H1 (cell line): ENCODE measurements around the gene MUSTN1. TPM values are rescaled to one million over a fixed set of nuclear protein-coding genes. Genes with fewer than 3 reads are reported as not detected.

Experiments
- CTCF ChIA-PET: fragments of 300-600 bp; sonication (Branson Sonifier 250); formaldehyde crosslinking; loops from one replicate; lab custom pipeline; 2021; ENCODE audit not compliant: partially characterized antibody; lab: Charles Lee
- POLR2A ChIA-PET: fragments of 300-600 bp; sonication (Branson Sonifier 250); formaldehyde crosslinking; loops from one replicate; lab custom pipeline; 2021; ENCODE audit warnings: inconsistent platforms; ENCODE audit not compliant: partially characterized antibody; lab: Charles Lee
- DNase-seq, 2 experiments: peaks; one replicate each; pipeline versions ENCODE4 v3.0.0 to v3.0.0-alpha.2; 2010 to 2022; ENCODE audit warnings: low spot score in 2 of 2, low read depth in 1 of 2, mixed read lengths in 1 of 2
- FAIRE-seq: peaks from 2 replicates; lab custom pipeline; 2011; peaks lifted over from hg19 to GRCh38; lab: Jason Lieb, UNC
- H2AFZ ChIP-seq: 2 replicates; pipeline ENCODE4 v1.8.1; 2012; ENCODE audit warnings: low read length, inconsistent platforms
- H2AK5ac ChIP-seq: 2 replicates; pipeline ENCODE4 v1.6.1; 2013; ENCODE audit warnings: low read depth, low read length
- H2BK120ac ChIP-seq: replicated peaks from 2 replicates; pipeline ENCODE3; 2013; ENCODE audit warnings: low read depth, low read length, inconsistent platforms
- H2BK12ac ChIP-seq: 2 replicates; pipeline ENCODE4 v1.6.1; 2013; ENCODE audit warnings: low read depth, low read length
- H2BK15ac ChIP-seq: 2 replicates; pipeline ENCODE4 v1.6.1; 2013; ENCODE audit warnings: low read length
- H2BK20ac ChIP-seq: 2 replicates; pipeline ENCODE4 v1.6.1; 2013; ENCODE audit warnings: low read length
- H2BK5ac ChIP-seq: 2 replicates; pipeline ENCODE4 v1.6.1; 2013; ENCODE audit warnings: low read depth, low read length
- H3K14ac ChIP-seq: 2 replicates; pipeline ENCODE4 v1.6.1; 2013; ENCODE audit warnings: inconsistent platforms; ENCODE audit not compliant: insufficient read length
- H3K18ac ChIP-seq: 2 replicates; pipeline ENCODE4 v1.6.1; 2013; ENCODE audit warnings: low read length; ENCODE audit errors: extremely low read depth
- H3K23ac ChIP-seq: 2 replicates; pipeline ENCODE4 v1.6.1; 2013; ENCODE audit warnings: inconsistent platforms; ENCODE audit not compliant: insufficient read length
- H3K23me2 ChIP-seq: 2 replicates; pipeline ENCODE4 v1.6.1; 2013; ENCODE audit warnings: low read depth, low read length
- H3K27ac ChIP-seq: 2 replicates; pipeline ENCODE4 v1.6.1; 2011; ENCODE audit warnings: low read depth, low read length, inconsistent platforms
- H3K27me3 ChIP-seq, 4 experiments: replicated peaks in 1 of 4; 1 replicate in 1 of 4; 2 replicates in 3 of 4; pipeline versions ENCODE4 v1.6.1 to v1.8.1; 2011 to 2013; ENCODE audit warnings: low read length in 3 of 4, mild to moderate bottlenecking in 3 of 4, inconsistent platforms in 2 of 4, mixed read lengths in 2 of 4, moderate library complexity in 1 of 4; ENCODE audit not compliant: control insufficient read depth in 3 of 4, insufficient read depth in 3 of 4; ENCODE audit errors: extremely low read depth in 1 of 4
- H3K36me3 ChIP-seq, 4 experiments: 2 replicates each; pipeline versions ENCODE4 v1.6.1 to v1.8.1; 2011 to 2013; ENCODE audit warnings: mild to moderate bottlenecking in 4 of 4, low read length in 3 of 4, moderate library complexity in 2 of 4, control low read depth in 1 of 4, inconsistent platforms in 1 of 4; ENCODE audit not compliant: insufficient read depth in 4 of 4, control insufficient read depth in 2 of 4
- H3K4ac ChIP-seq: replicated peaks from 2 replicates; pipeline ENCODE3; 2013; ENCODE audit warnings: low read length, low read depth, mixed read lengths, inconsistent platforms; ENCODE audit not compliant: insufficient read length
- H3K4me1 ChIP-seq, 4 experiments: replicated peaks in 1 of 4; 1 replicate in 1 of 4; 2 replicates in 3 of 4; pipeline versions ENCODE4 v1.6.1 to v1.8.1; 2011 to 2013; ENCODE audit warnings: low read length in 3 of 4, inconsistent platforms in 2 of 4, mixed read lengths in 1 of 4; ENCODE audit not compliant: insufficient read depth in 4 of 4, control insufficient read depth in 3 of 4
- H3K4me2 ChIP-seq, 2 experiments: 2 replicates each; pipeline versions ENCODE4 v1.6.1 to v1.8.1; 2011 to 2013; ENCODE audit warnings: low read depth in 2 of 2, low read length in 2 of 2, control low read depth in 1 of 2, inconsistent platforms in 1 of 2, mild to moderate bottlenecking in 1 of 2; ENCODE audit not compliant: insufficient read depth in 1 of 2
- H3K4me3 ChIP-seq, 4 experiments: fragments of 200-600, 300-600 bp in 1 of 4; sonication (generic), shearing (Covaris generic), sonication (Bioruptor Twin) in 1 of 4; 2 replicates each; pipeline versions ENCODE4 v1.5.1 to v1.8.1; 2011 to 2016; ENCODE audit warnings: low read length in 4 of 4, low read depth in 3 of 4, control low read depth in 2 of 4, inconsistent platforms in 2 of 4, mild to moderate bottlenecking in 2 of 4, mixed read lengths in 1 of 4, moderate library complexity in 1 of 4; ENCODE audit not compliant: insufficient read depth in 2 of 4; ENCODE audit errors: extremely low read depth in 1 of 4
- H3K56ac ChIP-seq: replicated peaks from 2 replicates; pipeline ENCODE3; 2013; ENCODE audit warnings: low read depth, mild to moderate bottlenecking, mixed read lengths, low read length, inconsistent platforms; ENCODE audit not compliant: insufficient read length
- H3K79me1 ChIP-seq: 2 replicates; pipeline ENCODE4 v1.6.1; 2013; ENCODE audit warnings: low read depth, low read length, control low read depth
- H3K79me2 ChIP-seq, 2 experiments: 2 replicates each; pipeline versions ENCODE4 v1.6.1 to v1.8.1; 2012 to 2013; ENCODE audit warnings: low read length in 2 of 2, mild to moderate bottlenecking in 2 of 2, inconsistent platforms in 1 of 2; ENCODE audit not compliant: insufficient read depth in 2 of 2, control insufficient read depth in 1 of 2
- H3K9ac ChIP-seq, 4 experiments: replicated peaks in 1 of 4; 1 replicate in 1 of 4; 2 replicates in 3 of 4; pipeline versions ENCODE4 v1.6.1 to v1.8.1; 2011 to 2013; ENCODE audit warnings: low read depth in 3 of 4, low read length in 3 of 4, control low read depth in 2 of 4, mild to moderate bottlenecking in 2 of 4, moderate library complexity in 2 of 4, inconsistent platforms in 1 of 4; ENCODE audit errors: extremely low read depth in 1 of 4
- H3K9me3 ChIP-seq, 2 experiments: 2 replicates each; pipeline versions ENCODE4 v1.6.1 to v1.8.1; 2012 to 2013; ENCODE audit warnings: mild to moderate bottlenecking in 2 of 2, moderate library complexity in 2 of 2, control low read depth in 1 of 2, inconsistent platforms in 1 of 2, low read depth in 1 of 2, low read length in 1 of 2, mixed read lengths in 1 of 2; ENCODE audit not compliant: insufficient read depth in 2 of 2
- H4K20me1 ChIP-seq, 2 experiments: replicated peaks in 1 of 2; 2 replicates each; pipeline versions ENCODE3 to v1.8.1; 2011 to 2013; ENCODE audit warnings: inconsistent platforms in 2 of 2, low read length in 2 of 2, mild to moderate bottlenecking in 1 of 2; ENCODE audit not compliant: insufficient read depth in 2 of 2, control insufficient read depth in 1 of 2
- H4K5ac ChIP-seq: 2 replicates; pipeline ENCODE4 v1.6.1; 2013; ENCODE audit warnings: low read length, low read depth, mixed read lengths, inconsistent platforms; ENCODE audit not compliant: insufficient read length
- H4K8ac ChIP-seq: 2 replicates; pipeline ENCODE4 v1.8.0; 2013; ENCODE audit warnings: mild to moderate bottlenecking, moderate library complexity, low read length, inconsistent platforms; ENCODE audit not compliant: insufficient read depth; ENCODE audit errors: extremely low read depth
- H4K91ac ChIP-seq: replicated peaks from 2 replicates; pipeline ENCODE3; 2013; ENCODE audit warnings: low read length, mixed read lengths, inconsistent platforms; ENCODE audit not compliant: insufficient read length
- MAFK ChIP-seq: IDR thresholded peaks from 2 replicates; pipeline ENCODE4 v1.6.1; 2012; ENCODE audit warnings: low read depth, mild to moderate bottlenecking, improper control_type of control experiment, low read length
- WGBS, 2 experiments: shearing (Covaris generic) in 1 of 2; methylation state at CpG; one replicate each; pipeline versions ENCODE4 v1.1.6 to v1.1.7; 2013 to 2015; ENCODE audit warnings: low lambda C conversion rate in 2 of 2, mixed read lengths in 2 of 2, inconsistent platforms in 1 of 2, low coverage in 1 of 2, missing lambda C conversion rate in 1 of 2; ENCODE audit not compliant: insufficient replicate concordance in 2 of 2, insufficient coverage in 1 of 2, insufficient read length in 1 of 2; ENCODE audit errors: extremely low coverage in 1 of 2, missing lambda C conversion rate in 1 of 2; 5-methylcytosine and 5-hydroxymethylcytosine counted together
- polyA plus RNA-seq, 7 experiments: library from polyadenylated mRNA; depleted of rRNA in 3 of 7; stranded (reverse) in 5 of 7; unstranded in 2 of 7; fragments of >200 nt in 5 of 7; fragments of 200-250 nt in 2 of 7; gene quantifications; 1 replicate in 5 of 7; 2 replicates in 1 of 7; 4 replicates in 1 of 7; pipeline versions ENCODE4 v1.2.1 to v1.2.3, GENCODE V29; 2011 to 2013; ENCODE audit warnings: missing spikeins in 2 of 7, mixed read lengths in 2 of 7
- total RNA-seq: library from RNA; stranded (reverse); fragmentation: NEBNext Ultra II Directional; extraction: Animal tissue kit (Norgen Biotek cat#: 25700); gene quantifications from 2 replicates; pipeline ENCODE4 v1.2.1, GENCODE V29; 2021
- TF ChIP-seq, protein P1 (sequence below): IDR thresholded peaks from 2 replicates; pipeline ENCODE4 v1.6.1; 2012; ENCODE audit warnings: inconsistent platforms

The MUSTN1 gene
- total and polyA plus RNA-seq, 2 of the 8 experiments (the other 6 are each of a cell fraction or from before 2014, with no cell fraction given): 1.1 to 2.4 TPM

DNA sequence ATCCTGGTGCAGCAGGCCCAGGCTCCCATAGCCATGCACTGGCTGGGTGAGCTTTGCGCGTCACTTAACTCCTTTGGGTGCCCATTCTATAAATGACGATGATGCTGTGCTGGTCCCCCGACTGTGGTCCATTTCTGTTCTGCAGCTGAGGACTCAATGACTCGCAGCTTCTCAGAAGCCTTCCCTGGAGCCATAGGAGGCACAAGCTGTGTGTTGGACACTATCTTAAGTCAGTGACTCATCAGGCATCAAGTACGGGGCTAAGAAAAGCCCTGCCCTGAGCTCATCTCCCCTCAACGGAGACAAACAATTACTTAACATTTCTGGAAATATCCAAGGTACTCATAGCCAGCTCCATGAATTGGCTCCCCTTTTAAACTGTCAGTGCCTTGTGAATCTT is 13.8 kb upstream of the MUSTN1 start:
- Histone ChIP-seq H3K14ac (no peak overlapping the region), H3K79me1 (no peaks in the 10 kb centered on the region), H2AFZ (no peak overlapping the region), H3K23me2 (no peaks in the 10 kb centered on the region), H3K4me3 (no peak overlapping the region), H3K36me3 (peaks cover 3 to 13% (median 7%) of the 10 kb centered on the region in 4 experiments; a peak in 7 of 8 replicates), H3K4me2 (no peak overlapping the region), H4K20me1 (peaks cover 0 to 2% of the 10 kb centered on the region in 2 experiments), H3K18ac (no peak overlapping the region), H2BK5ac (no peak overlapping the region), H3K4ac (no peak overlapping the region), H3K4me1 (no peaks in the 10 kb centered on the region), H2AK5ac (no peak overlapping the region), H2BK20ac (no peak overlapping the region), H4K5ac (no peak overlapping the region), H4K91ac (no peak overlapping the region), H3K9ac (no peak overlapping the region), H3K23ac (no peak overlapping the region), H2BK15ac (no peak overlapping the region), H2BK120ac (no peak overlapping the region), H3K79me2 (no peaks in the 10 kb centered on the region), H4K8ac (no peak overlapping the region), H2BK12ac (no peak overlapping the region), H3K9me3 (no peaks in the 10 kb centered on the region), H3K27me3 (no peaks in the 10 kb centered on the region), H3K56ac (no peak overlapping the region), H3K27ac (no peak overlapping the region)
- POLR2A ChIA-PET: interaction anchor here (1.1 to 1.2 kb wide), 2 partner anchors 49 to 139 kb away, joined by 3 to 5 read pairs; partner anchors contain the start of gene STIMATE
- DNase-seq: no peak
- WGBS, 2 experiments: 77% methylated on average over 7 of the region's 7 CpGs; no CpG with 5 or more reads in 1 of the 2 experiments
- CTCF ChIA-PET: interaction anchor here (0.6 to 3.5 kb wide), 16 partner anchors 8 to 374 kb away, joined by 3 to 35 read pairs (median 4); no protein-coding TSS in a partner anchor
- no peak for FAIRE-seq
- TF ChIP-seq, protein P1, sequence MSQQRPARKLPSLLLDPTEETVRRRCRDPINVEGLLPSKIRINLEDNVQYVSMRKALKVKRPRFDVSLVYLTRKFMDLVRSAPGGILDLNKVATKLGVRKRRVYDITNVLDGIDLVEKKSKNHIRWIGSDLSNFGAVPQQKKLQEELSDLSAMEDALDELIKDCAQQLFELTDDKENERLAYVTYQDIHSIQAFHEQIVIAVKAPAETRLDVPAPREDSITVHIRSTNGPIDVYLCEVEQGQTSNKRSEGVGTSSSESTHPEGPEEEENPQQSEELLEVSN: no peak
- no peak for TF ChIP-seq MAFK
